Liver (tissue), 9 donors: ENCODE measurements around the gene EIF1AD. TPM values are rescaled to one million over a fixed set of nuclear protein-coding genes. Genes with fewer than 3 reads are reported as not detected.

Experiments
- DNase-seq: peaks from one replicate; pipeline ENCODE4 v3.0.0-alpha.2; 2017; ENCODE audit warnings: low spot score
- H3K27ac ChIP-seq, 2 donors: one replicate each; pipeline ENCODE4 v1.7.0; 2013; ENCODE audit warnings: inconsistent platforms in 2 of 2, low read length in 2 of 2, control low read depth in 1 of 2, low read depth in 1 of 2, mild to moderate bottlenecking in 1 of 2
- H3K27me3 ChIP-seq, 4 donors: one replicate each; pipeline versions ENCODE4 v1.6.1 to v1.7.0; 2013; ENCODE audit warnings: low read length in 3 of 4, inconsistent platforms in 1 of 4, mild to moderate bottlenecking in 1 of 4, moderate library complexity in 1 of 4; ENCODE audit not compliant: control insufficient read depth in 4 of 4, insufficient read depth in 4 of 4
- H3K36me3 ChIP-seq, 4 donors: one replicate each; pipeline versions ENCODE4 v1.6.1 to v1.7.0; 2013; ENCODE audit warnings: low read length in 3 of 4, mild to moderate bottlenecking in 3 of 4, low read depth in 1 of 4, moderate library complexity in 1 of 4; ENCODE audit not compliant: control insufficient read depth in 4 of 4, insufficient read depth in 3 of 4
- H3K4me1 ChIP-seq, 4 donors: one replicate each; pipeline versions ENCODE4 v1.6.1 to v1.7.0; 2013; ENCODE audit warnings: low read length in 3 of 4, mild to moderate bottlenecking in 3 of 4, moderate library complexity in 1 of 4; ENCODE audit not compliant: control insufficient read depth in 4 of 4, insufficient read depth in 4 of 4
- H3K4me3 ChIP-seq, 3 donors: one replicate each; pipeline versions ENCODE4 v1.6.1 to v1.7.0; 2013; ENCODE audit warnings: low read length in 3 of 3, control low read depth in 1 of 3, low read depth in 1 of 3, mild to moderate bottlenecking in 1 of 3
- H3K9ac ChIP-seq, 2 donors: one replicate each; pipeline ENCODE4 v1.7.0; 2013; ENCODE audit warnings: low read length in 2 of 2, mild to moderate bottlenecking in 2 of 2, moderate library complexity in 2 of 2, control low read depth in 1 of 2, low read depth in 1 of 2
- H3K9me3 ChIP-seq, 4 donors: one replicate each; pipeline versions ENCODE4 v1.6.1 to v1.7.0; 2013; ENCODE audit warnings: low read length in 3 of 4; ENCODE audit not compliant: control insufficient read depth in 4 of 4
- ATF3 ChIP-seq: IDR thresholded peaks from 2 replicates; pipeline ENCODE4 v1.6.1; 2016; ENCODE audit warnings: antibody characterized with exemption
- CTCF ChIP-seq: fragments of 150-350 bp; IDR thresholded peaks from 2 replicates; pipeline ENCODE4 v1.5.1; 2017; ENCODE audit warnings: improper control_type of control experiment, low read depth, low read length; ENCODE audit not compliant: missing input control
- EGR1 ChIP-seq, 2 donors: IDR thresholded peaks; 2 replicates each; pipeline ENCODE4 v1.6.1; 2016 to 2018; ENCODE audit warnings: antibody characterized with exemption in 2 of 2, low read depth in 2 of 2
- FOXA1 ChIP-seq: IDR thresholded peaks from 2 replicates; pipeline ENCODE4 v1.6.1; 2016; ENCODE audit warnings: antibody characterized with exemption
- FOXA2 ChIP-seq: IDR thresholded peaks from 2 replicates; pipeline ENCODE4 v1.6.1; 2016; ENCODE audit warnings: antibody characterized with exemption
- HNF4G ChIP-seq: IDR thresholded peaks from 2 replicates; pipeline ENCODE4 v1.6.1; 2016; ENCODE audit warnings: antibody characterized with exemption
- RAD21 ChIP-seq, 2 donors: IDR thresholded peaks; 2 replicates each; pipeline ENCODE4 v1.6.1; 2016; ENCODE audit warnings: antibody characterized with exemption in 2 of 2, mild to moderate bottlenecking in 2 of 2
- REST ChIP-seq: IDR thresholded peaks from 2 replicates; pipeline ENCODE4 v1.6.1; 2016; ENCODE audit warnings: antibody characterized with exemption, mild to moderate bottlenecking
- RXRA ChIP-seq, 2 donors: IDR thresholded peaks; 2 replicates each; pipeline ENCODE4 v1.6.1; 2017 to 2018; ENCODE audit warnings: antibody characterized with exemption in 2 of 2, mild to moderate bottlenecking in 1 of 2
- SP1 ChIP-seq: IDR thresholded peaks from 2 replicates; pipeline ENCODE4 v1.6.1; 2018; ENCODE audit warnings: antibody characterized with exemption, mild to moderate bottlenecking
- TAF1 ChIP-seq: conservative IDR thresholded peaks from 2 replicates; pipeline ENCODE4 v1.6.1; 2016; ENCODE audit warnings: antibody characterized with exemption, mild to moderate bottlenecking
- YY1 ChIP-seq: IDR thresholded peaks from 2 replicates; pipeline ENCODE4 v1.6.1; 2016; ENCODE audit warnings: antibody characterized with exemption, mild to moderate bottlenecking
- WGBS: extraction: QIAGEN DNeasy Blood & Tissue Kit; methylation state at CpG from one replicate; pipeline ENCODE4 v1.1.7; 2013; 5-methylcytosine and 5-hydroxymethylcytosine counted together
- polyA plus RNA-seq, 2 donors: library from polyadenylated mRNA; stranded (reverse) in 1 of 2; unstranded in 1 of 2; fragments of 200-250 nt in 1 of 2; fragments of >200 nt in 1 of 2; fragmentation: Nextera tagmentation in 1 of 2; extraction: Ambion mirVana in 1 of 2; gene quantifications; one replicate each; pipeline versions ENCODE4 v1.2.1 to v1.2.3, GENCODE V29; 2013 to 2015
- total RNA-seq, 2 donors: library from RNA; depleted of rRNA; stranded (reverse); fragments of >200 nt; gene quantifications; one replicate each; pipeline ENCODE4 v1.2.3, GENCODE V29; 2014
- TF ChIP-seq, protein P1 (sequence below): IDR thresholded peaks from 2 replicates; pipeline ENCODE4 v1.6.1; 2016; ENCODE audit warnings: antibody characterized with exemption
- donor health status: healthy.
- donor health status: healthy.
- donor health status: healthy.
- donor health status: healthy.
- donor health status: healthy.

EIF1AD gene
- total and polyA plus RNA-seq, 4 donors, result 6.3 to 18.2 (median 14.2) TPM

- WGBS, result 92% methylated on average over 29 of the region's 29 CpGs
- DNase-seq, result no peak
- Histone ChIP-seq H3K9ac (no peak overlapping the region), H3K9me3 (no peaks in the 10 kb centered on the region), H3K27me3 (no peaks in the 10 kb centered on the region), H3K36me3 (peaks cover 15 to 45% (median 26%) of the 10 kb centered on the region in 4 donors), H3K4me1 (no peaks in the 10 kb centered on the region), H3K4me3 (no peak overlapping the region), H3K27ac (no peak overlapping the region)
- TF ChIP-seq EGR1 (IDR thresholded peaks at IDR 0.05; ENCODE audit: low read depth in 2 of 2) (no peak), SP1 (no peak)
Measured at GRCh38 chr11:65977621-65978390, 24.2 kb downstream of the EIF1AD start.

DNA sequence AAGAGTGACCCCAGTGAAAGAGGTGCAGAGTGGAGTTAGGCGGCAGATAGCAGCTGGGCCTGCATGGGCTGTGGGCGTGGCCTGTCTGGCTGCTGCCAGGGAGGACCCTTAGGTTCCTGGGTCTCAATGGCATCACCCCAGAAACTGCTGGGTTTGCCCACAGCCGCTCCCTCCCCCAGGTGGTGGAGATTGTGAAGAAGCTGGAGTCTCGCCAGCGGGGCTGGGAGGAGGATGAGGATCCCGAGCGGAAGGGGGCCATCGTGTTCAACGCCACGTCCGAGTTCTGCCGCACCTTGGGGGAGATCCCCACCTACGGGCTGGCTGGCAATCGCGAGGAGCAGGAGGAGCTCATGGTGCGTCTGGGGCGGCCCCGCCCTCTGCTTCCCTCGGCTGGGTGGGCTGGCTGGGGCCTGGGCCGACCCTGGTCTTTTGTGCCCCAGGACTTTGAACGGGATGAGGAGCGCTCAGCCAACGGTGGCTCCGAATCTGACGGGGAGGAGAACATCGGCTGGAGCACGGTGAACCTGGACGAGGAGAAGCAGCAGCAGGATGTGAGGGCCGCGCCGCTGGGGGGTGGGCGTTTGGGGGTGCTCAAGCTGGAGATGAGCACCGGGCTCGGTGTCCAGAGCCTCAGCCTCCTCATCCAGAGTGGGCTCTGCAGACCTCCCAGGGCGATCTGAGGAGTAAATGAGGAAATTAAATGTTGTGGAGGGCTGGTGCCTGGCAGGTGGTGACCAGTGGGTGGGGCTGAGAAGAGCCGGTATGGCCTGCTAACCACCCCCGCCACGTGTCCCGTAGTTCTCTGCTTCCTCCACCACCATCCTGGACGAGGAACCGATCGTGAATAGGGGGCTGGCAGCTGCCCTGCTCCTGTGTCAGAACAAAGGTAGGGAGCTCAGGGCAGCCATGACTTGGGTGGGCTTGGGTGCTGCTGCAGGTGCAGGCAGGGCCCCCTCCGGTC lies 25.5 kb downstream of the EIF1AD start:
- H3K9me3 ChIP-seq, result no peaks in the 10 kb centered on the region
- no peak overlapping the region for H3K27ac ChIP-seq
- peaks cover 16 to 45% (median 26%) of the 10 kb centered on the region in 4 donors for H3K36me3 ChIP-seq
- no peak overlapping the region for H3K4me3 ChIP-seq
- 89% methylated on average over 43 of the region's 43 CpGs for WGBS
- no peaks in the 10 kb centered on the region for H3K4me1 ChIP-seq
- TF ChIP-seq TAF1 (no peak), CTCF (no peak), RXRA (IDR thresholded peaks at IDR 0.05) (no peak), RAD21 (IDR thresholded peaks at IDR 0.05) (no peak), FOXA1 (no peak), HNF4G (no peak), REST (no peak), ATF3 (no peak), FOXA2 (no peak), EGR1 (IDR thresholded peaks at IDR 0.05; ENCODE audit: low read depth in 2 of 2) (no peak), YY1 (no peak), SP1 (no peak)
- TF ChIP-seq, protein P1, sequence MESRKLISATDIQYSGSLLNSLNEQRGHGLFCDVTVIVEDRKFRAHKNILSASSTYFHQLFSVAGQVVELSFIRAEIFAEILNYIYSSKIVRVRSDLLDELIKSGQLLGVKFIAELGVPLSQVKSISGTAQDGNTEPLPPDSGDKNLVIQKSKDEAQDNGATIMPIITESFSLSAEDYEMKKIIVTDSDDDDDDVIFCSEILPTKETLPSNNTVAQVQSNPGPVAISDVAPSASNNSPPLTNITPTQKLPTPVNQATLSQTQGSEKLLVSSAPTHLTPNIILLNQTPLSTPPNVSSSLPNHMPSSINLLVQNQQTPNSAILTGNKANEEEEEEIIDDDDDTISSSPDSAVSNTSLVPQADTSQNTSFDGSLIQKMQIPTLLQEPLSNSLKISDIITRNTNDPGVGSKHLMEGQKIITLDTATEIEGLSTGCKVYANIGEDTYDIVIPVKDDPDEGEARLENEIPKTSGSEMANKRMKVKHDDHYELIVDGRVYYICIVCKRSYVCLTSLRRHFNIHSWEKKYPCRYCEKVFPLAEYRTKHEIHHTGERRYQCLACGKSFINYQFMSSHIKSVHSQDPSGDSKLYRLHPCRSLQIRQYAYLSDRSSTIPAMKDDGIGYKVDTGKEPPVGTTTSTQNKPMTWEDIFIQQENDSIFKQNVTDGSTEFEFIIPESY, result no peak
- H3K9ac ChIP-seq, result no peak overlapping the region
- DNase-seq, result no peak
- no peaks in the 10 kb centered on the region for H3K27me3 ChIP-seq
